ENCODE measurements around the gene STX8.

- TF ChIP-seq POLR2AphosphoS5 (IDR thresholded peaks at IDR 0.05; ENCODE audit: low read depth, low read length) (no peak), POLR2A (IDR thresholded peaks at IDR 0.05; ENCODE audit: low read depth, low read length) (no peak), TAF1 (IDR thresholded peaks at IDR 0.05; ENCODE audit: low read depth, low read length) (no peak)
Observed at GRCh38 chr17:9468937-9469336, 106.7 kb downstream of the STX8 start.

Data from GM12891 (cell line).